Skin of body (tissue), 2 donors: ENCODE results near the gene RABGGTB. TPM values are rescaled to one million over a fixed set of nuclear protein-coding genes. Genes with fewer than 3 reads are reported as not detected.
A peak's percentile ranks its signal among the peaks of the same experiment; 100 is the strongest.
"Not testable (repeated sequence)": the region's sequence is repeated elsewhere in the genome, so short reads cannot be mapped to it uniquely, and the experiment has no call there.

Experiments used
- DNase-seq: peaks from one replicate; lab custom pipeline; 2025; lab: John Stamatoyannopoulos, UW
- total RNA-seq: library from RNA; depleted of rRNA; stranded (reverse); fragments of >200 nt; gene quantifications from one replicate; pipeline ENCODE4 v1.2.3, GENCODE V29; 2014

RABGGTB gene
- 58.3 TPM for total RNA-seq

GRCh38 chr1:75785983-75786853 is at the start of gene RABGGTB:
Gene RABGGTB, plus strand, starts transcription at chr1:75786256. Its CDS starts 16 bp downstream, at chr1:75786272.
- DNase-seq: peak; percentile 96

GRCh38 chr1:75742047-75742625 is 43.9 kb upstream of the RABGGTB start:
- no peak for DNase-seq

GRCh38 chr1:75745276-75745675 is 40.8 kb upstream of the RABGGTB start:
- no peak for DNase-seq

GRCh38 chr1:75757210-75757609 is 28.8 kb upstream of the RABGGTB start:
- not testable (repeated sequence) for DNase-seq

- DNase-seq: not testable (repeated sequence)
Measured at GRCh38 chr1:75758543-75758942, 27.5 kb upstream of the RABGGTB start.

GRCh38 chr1:75764057-75764655 is 21.9 kb upstream of the RABGGTB start:
- DNase-seq: no peak

- no peak for DNase-seq
Measured at GRCh38 chr1:75765697-75766355, 20.2 kb upstream of the RABGGTB start.

GRCh38 chr1:75768016-75768415 is 18.0 kb upstream of the RABGGTB start:
- no peak for DNase-seq

GRCh38 chr1:75770761-75771160 is 15.3 kb upstream of the RABGGTB start:
- no peak for DNase-seq

GRCh38 chr1:75771978-75772377 is 14.1 kb upstream of the RABGGTB start:
- DNase-seq: no peak

- not testable (repeated sequence) for DNase-seq
Measured at GRCh38 chr1:75777812-75778211, 8.2 kb upstream of the RABGGTB start.

- DNase-seq: not testable (repeated sequence)
Measured at GRCh38 chr1:75778694-75779093, 7.4 kb upstream of the RABGGTB start.

- not testable (repeated sequence) for DNase-seq
Measured at GRCh38 chr1:75780183-75780582, 5.9 kb upstream of the RABGGTB start.

GRCh38 chr1:75783920-75784319 is 2.1 kb upstream of the RABGGTB start:
- DNase-seq: not testable (repeated sequence)

GRCh38 chr1:75785320-75785982 is 605 bp upstream of the RABGGTB start:
- peak; percentile 8 for DNase-seq

- no peak for DNase-seq
Measured at GRCh38 chr1:75786901-75787493, 941 bp downstream of the RABGGTB start.

GRCh38 chr1:75787524-75787923 is 1.5 kb downstream of the RABGGTB start:
- no peak for DNase-seq

GRCh38 chr1:75789988-75790387 is 3.9 kb downstream of the RABGGTB start:
- no peak for DNase-seq

- no peak for DNase-seq
Measured at GRCh38 chr1:75791022-75791421, 5.0 kb downstream of the RABGGTB start.

GRCh38 chr1:75792091-75792490 is 6.0 kb downstream of the RABGGTB start:
- DNase-seq: no peak

GRCh38 chr1:75794382-75794781 is 8.3 kb downstream of the RABGGTB start:
- DNase-seq: no peak
